GM12878 (cell line): ENCODE measurements around the gene KLHDC8A.

Experiments used
- ASH2L ChIP-seq: fragments of 300-600, 200-600 bp; sonication (generic); IDR thresholded peaks from 2 replicates; pipeline ENCODE4 v1.6.1; 2017; ENCODE audit warnings: low read depth, mild to moderate bottlenecking, borderline replicate concordance
- CBFB ChIP-seq: IDR thresholded peaks from 2 replicates; pipeline ENCODE4 v1.6.1; 2016; ENCODE audit warnings: antibody characterized with exemption, low read depth
- CBX5 ChIP-seq: sonication (generic); IDR thresholded peaks from 2 replicates; pipeline ENCODE4 v1.6.1; 2016; ENCODE audit warnings: low read depth, moderate library complexity, mild to moderate bottlenecking, inconsistent platforms
- CREM ChIP-seq: IDR thresholded peaks from 2 replicates; pipeline ENCODE4 v1.6.1; 2014; ENCODE audit warnings: antibody characterized with exemption, low read depth
- EZH2 ChIP-seq: IDR thresholded peaks from 2 replicates; pipeline ENCODE4 v1.6.1; 2012; ENCODE audit warnings: low read depth, mild to moderate bottlenecking, control low read depth, inconsistent platforms, low read length, borderline replicate concordance; ENCODE audit not compliant: control insufficient read depth
- FOS ChIP-seq: IDR thresholded peaks from 3 replicates; pipeline ENCODE4 v1.6.1; 2011; ENCODE audit warnings: borderline replicate concordance; ENCODE audit not compliant: insufficient read length; ENCODE audit errors: extremely low read depth
- HCFC1 ChIP-seq: fragments of 150-350 bp; IDR thresholded peaks from 2 replicates; pipeline ENCODE4 v1.6.1; 2014; ENCODE audit warnings: low read length
- JUNB ChIP-seq: IDR thresholded peaks from 2 replicates; pipeline ENCODE4 v1.6.1; 2016; ENCODE audit warnings: antibody characterized with exemption, mild to moderate bottlenecking
- TAF1 ChIP-seq: IDR thresholded peaks from 2 replicates; pipeline ENCODE4 v1.6.1; 2011; ENCODE audit warnings: mild to moderate bottlenecking, low read depth, low read length, borderline replicate concordance
- TCF12 ChIP-seq: IDR thresholded peaks from 2 replicates; pipeline ENCODE4 v1.6.1; 2011; ENCODE audit warnings: low read depth, mild to moderate bottlenecking, low read length
- TF ChIP-seq, protein P1 (sequence below), 3 experiments: IDR thresholded peaks in 2 of 3; conservative IDR thresholded peaks in 1 of 3; 2 replicates each; pipeline ENCODE4 v1.5.1; 2011; ENCODE audit warnings: low read depth in 3 of 3, low read length in 3 of 3, mild to moderate bottlenecking in 3 of 3, control low read depth in 2 of 3, moderate library complexity in 2 of 3, inconsistent platforms in 1 of 3, mixed read lengths in 1 of 3; ENCODE audit not compliant: control insufficient read depth in 2 of 3, insufficient read depth in 1 of 3; ENCODE audit errors: extremely low read depth in 1 of 3
- TF ChIP-seq, protein P2 (sequence below): fragments of 450-650 bp; IDR thresholded peaks from 2 replicates; pipeline ENCODE4 v1.6.1; 2017; ENCODE audit warnings: mild to moderate bottlenecking
- TF ChIP-seq, protein P3 (sequence below): IDR thresholded peaks from 2 replicates; pipeline ENCODE4 v1.6.1; 2012; ENCODE audit warnings: improper control_type of control experiment, low read depth, low read length; ENCODE audit not compliant: insufficient replicate concordance

DNA sequence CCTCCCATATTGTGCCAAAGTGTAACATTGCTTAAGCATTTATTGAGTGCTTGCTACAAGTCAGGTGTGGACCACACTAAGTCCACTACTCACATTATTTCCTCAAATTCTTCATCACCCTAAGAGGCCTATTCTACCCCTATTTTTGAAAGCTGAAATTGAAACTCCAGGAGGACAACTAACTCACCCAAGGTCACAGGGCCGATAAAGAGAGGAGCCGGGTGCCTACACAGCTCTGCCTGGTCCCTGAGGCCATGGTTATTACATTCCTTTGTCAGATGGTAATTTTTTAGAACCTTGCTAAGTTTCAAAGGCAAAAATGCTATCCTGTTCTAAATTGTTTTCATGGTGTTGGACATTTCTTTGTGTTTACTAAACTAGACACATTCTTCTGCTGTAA is 24.2 kb upstream of the KLHDC8A start:
- TF ChIP-seq TAF1, result no peak
- TF ChIP-seq, protein P1, sequence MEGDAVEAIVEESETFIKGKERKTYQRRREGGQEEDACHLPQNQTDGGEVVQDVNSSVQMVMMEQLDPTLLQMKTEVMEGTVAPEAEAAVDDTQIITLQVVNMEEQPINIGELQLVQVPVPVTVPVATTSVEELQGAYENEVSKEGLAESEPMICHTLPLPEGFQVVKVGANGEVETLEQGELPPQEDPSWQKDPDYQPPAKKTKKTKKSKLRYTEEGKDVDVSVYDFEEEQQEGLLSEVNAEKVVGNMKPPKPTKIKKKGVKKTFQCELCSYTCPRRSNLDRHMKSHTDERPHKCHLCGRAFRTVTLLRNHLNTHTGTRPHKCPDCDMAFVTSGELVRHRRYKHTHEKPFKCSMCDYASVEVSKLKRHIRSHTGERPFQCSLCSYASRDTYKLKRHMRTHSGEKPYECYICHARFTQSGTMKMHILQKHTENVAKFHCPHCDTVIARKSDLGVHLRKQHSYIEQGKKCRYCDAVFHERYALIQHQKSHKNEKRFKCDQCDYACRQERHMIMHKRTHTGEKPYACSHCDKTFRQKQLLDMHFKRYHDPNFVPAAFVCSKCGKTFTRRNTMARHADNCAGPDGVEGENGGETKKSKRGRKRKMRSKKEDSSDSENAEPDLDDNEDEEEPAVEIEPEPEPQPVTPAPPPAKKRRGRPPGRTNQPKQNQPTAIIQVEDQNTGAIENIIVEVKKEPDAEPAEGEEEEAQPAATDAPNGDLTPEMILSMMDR (IDR thresholded peaks at IDR 0.05 in 2 of 3, conservative IDR thresholded peaks at IDR 0.05 in 1 of 3; ENCODE audit: control insufficient read depth in 2 of 3, extremely low read depth in 1 of 3, insufficient read depth in 1 of 3, low read depth in 3 of 3, low read length in 3 of 3), result no peak
- no peak for TF ChIP-seq ASH2L
- no peak for TF ChIP-seq FOS
- no peak for TF ChIP-seq CREM
- TF ChIP-seq, protein P2, sequence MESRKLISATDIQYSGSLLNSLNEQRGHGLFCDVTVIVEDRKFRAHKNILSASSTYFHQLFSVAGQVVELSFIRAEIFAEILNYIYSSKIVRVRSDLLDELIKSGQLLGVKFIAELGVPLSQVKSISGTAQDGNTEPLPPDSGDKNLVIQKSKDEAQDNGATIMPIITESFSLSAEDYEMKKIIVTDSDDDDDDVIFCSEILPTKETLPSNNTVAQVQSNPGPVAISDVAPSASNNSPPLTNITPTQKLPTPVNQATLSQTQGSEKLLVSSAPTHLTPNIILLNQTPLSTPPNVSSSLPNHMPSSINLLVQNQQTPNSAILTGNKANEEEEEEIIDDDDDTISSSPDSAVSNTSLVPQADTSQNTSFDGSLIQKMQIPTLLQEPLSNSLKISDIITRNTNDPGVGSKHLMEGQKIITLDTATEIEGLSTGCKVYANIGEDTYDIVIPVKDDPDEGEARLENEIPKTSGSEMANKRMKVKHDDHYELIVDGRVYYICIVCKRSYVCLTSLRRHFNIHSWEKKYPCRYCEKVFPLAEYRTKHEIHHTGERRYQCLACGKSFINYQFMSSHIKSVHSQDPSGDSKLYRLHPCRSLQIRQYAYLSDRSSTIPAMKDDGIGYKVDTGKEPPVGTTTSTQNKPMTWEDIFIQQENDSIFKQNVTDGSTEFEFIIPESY, result no peak
- no peak for TF ChIP-seq HCFC1
- no peak for TF ChIP-seq EZH2
- TF ChIP-seq TCF12, result no peak
- no peak for TF ChIP-seq CBX5
- no peak for TF ChIP-seq CBFB
- no peak for TF ChIP-seq JUNB
- TF ChIP-seq, protein P3, sequence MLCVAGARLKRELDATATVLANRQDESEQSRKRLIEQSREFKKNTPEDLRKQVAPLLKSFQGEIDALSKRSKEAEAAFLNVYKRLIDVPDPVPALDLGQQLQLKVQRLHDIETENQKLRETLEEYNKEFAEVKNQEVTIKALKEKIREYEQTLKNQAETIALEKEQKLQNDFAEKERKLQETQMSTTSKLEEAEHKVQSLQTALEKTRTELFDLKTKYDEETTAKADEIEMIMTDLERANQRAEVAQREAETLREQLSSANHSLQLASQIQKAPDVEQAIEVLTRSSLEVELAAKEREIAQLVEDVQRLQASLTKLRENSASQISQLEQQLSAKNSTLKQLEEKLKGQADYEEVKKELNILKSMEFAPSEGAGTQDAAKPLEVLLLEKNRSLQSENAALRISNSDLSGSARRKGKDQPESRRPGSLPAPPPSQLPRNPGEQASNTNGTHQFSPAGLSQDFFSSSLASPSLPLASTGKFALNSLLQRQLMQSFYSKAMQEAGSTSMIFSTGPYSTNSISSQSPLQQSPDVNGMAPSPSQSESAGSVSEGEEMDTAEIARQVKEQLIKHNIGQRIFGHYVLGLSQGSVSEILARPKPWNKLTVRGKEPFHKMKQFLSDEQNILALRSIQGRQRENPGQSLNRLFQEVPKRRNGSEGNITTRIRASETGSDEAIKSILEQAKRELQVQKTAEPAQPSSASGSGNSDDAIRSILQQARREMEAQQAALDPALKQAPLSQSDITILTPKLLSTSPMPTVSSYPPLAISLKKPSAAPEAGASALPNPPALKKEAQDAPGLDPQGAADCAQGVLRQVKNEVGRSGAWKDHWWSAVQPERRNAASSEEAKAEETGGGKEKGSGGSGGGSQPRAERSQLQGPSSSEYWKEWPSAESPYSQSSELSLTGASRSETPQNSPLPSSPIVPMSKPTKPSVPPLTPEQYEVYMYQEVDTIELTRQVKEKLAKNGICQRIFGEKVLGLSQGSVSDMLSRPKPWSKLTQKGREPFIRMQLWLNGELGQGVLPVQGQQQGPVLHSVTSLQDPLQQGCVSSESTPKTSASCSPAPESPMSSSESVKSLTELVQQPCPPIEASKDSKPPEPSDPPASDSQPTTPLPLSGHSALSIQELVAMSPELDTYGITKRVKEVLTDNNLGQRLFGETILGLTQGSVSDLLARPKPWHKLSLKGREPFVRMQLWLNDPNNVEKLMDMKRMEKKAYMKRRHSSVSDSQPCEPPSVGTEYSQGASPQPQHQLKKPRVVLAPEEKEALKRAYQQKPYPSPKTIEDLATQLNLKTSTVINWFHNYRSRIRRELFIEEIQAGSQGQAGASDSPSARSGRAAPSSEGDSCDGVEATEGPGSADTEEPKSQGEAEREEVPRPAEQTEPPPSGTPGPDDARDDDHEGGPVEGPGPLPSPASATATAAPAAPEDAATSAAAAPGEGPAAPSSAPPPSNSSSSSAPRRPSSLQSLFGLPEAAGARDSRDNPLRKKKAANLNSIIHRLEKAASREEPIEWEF, result no peak
